ENCODE measurements around the gene CFDP1.

The CFDP1 gene

DNA sequence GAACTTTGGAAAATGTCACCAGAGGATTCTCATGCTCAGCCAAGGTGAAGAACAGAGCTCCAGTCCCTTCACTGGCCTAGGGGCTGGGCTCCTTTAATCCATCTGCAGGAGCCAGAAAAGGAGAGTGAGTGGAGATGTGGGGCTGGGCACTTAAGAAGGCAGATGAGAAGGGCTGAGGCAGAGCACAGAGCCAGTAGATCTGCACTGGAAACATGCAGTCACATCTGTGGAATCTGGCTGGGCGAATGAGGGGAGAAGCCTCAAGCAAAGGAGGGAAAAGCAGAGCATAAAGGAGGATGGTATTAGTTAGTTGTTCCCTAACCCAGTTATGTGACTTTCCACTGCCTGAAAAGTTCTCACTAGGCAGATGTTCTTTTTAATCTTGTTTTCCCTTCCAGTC, 131.5 kb downstream of the CFDP1 start:
- Histone ChIP-seq H3K79me2 (ENCODE audit: insufficient read depth, low read length) (no peaks in the 10 kb centered on the region), H3K36me3 (ENCODE audit: insufficient read depth, low read length) (peaks cover 5% of the 10 kb centered on the region; the same call in 1 of the 2 replicates), H3K4me1 (ENCODE audit: insufficient read depth, low read length, poor library complexity, severe bottlenecking) (peaks cover 25% of the 10 kb centered on the region), H3K9me2 (replicated peaks; ENCODE audit: low read depth, low read length) (no peaks in the 10 kb centered on the region), H3F3A (ENCODE audit: low read depth) (peaks cover 9% of the 10 kb centered on the region; the same call in 1 of the 2 replicates), H3K27me3 (ENCODE audit: insufficient read depth, low read length, poor library complexity, severe bottlenecking) (no peaks in the 10 kb centered on the region), H2AFZ (ENCODE audit: low read length) (no peak overlapping the region), H3K4me2 (ENCODE audit: low read depth, low read length, poor library complexity, severe bottlenecking) (no peak overlapping the region), H3K9me3 (ENCODE audit: insufficient read depth, low read depth, low read length) (no peaks in the 10 kb centered on the region), H4K20me1 (ENCODE audit: insufficient read depth, low read length, poor library complexity, severe bottlenecking) (no peaks in the 10 kb centered on the region), H3K4me3 (ENCODE audit: low read length, poor library complexity, severe bottlenecking) (no peak overlapping the region), H3K9ac (ENCODE audit: low read depth, low read length, poor library complexity, severe bottlenecking) (no peak overlapping the region)
- TF ChIP-seq, protein P1, sequence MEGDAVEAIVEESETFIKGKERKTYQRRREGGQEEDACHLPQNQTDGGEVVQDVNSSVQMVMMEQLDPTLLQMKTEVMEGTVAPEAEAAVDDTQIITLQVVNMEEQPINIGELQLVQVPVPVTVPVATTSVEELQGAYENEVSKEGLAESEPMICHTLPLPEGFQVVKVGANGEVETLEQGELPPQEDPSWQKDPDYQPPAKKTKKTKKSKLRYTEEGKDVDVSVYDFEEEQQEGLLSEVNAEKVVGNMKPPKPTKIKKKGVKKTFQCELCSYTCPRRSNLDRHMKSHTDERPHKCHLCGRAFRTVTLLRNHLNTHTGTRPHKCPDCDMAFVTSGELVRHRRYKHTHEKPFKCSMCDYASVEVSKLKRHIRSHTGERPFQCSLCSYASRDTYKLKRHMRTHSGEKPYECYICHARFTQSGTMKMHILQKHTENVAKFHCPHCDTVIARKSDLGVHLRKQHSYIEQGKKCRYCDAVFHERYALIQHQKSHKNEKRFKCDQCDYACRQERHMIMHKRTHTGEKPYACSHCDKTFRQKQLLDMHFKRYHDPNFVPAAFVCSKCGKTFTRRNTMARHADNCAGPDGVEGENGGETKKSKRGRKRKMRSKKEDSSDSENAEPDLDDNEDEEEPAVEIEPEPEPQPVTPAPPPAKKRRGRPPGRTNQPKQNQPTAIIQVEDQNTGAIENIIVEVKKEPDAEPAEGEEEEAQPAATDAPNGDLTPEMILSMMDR (conservative IDR thresholded peaks at IDR 0.05; ENCODE audit: low read length) = no peak
- TF ChIP-seq EZH2phosphoT487 (IDR thresholded peaks at IDR 0.05; ENCODE audit: borderline replicate concordance) = no peak

DNA sequence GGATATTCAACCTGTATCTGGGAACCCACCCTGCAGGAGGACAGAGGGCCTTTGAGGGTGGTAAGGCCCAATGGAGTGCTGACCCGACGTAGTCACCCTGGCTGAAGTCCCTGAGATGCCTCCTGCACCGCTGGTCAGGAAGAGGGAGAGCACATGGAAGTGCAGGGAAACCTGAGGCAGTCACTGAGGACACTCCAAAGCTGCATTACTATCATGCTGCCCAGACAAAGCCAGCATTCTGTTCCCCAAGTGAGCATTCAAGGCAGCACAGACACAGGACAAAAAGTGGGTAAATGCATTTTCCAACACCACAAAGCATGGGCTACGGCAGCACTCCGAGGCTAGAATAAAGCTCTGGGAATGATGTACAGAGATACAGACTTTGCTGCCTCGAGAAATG, 135.0 kb downstream of the CFDP1 start:
- H3K4me1 ChIP-seq (ENCODE audit: insufficient read depth, low read length, poor library complexity, severe bottlenecking) = no peaks in the 10 kb centered on the region
- peaks cover 2% of the 10 kb centered on the region; the same call in 1 of the 2 replicates for H3K36me3 ChIP-seq (ENCODE audit: insufficient read depth, low read length)
- no peaks in the 10 kb centered on the region for H3F3A ChIP-seq (ENCODE audit: low read depth)
- no peaks in the 10 kb centered on the region for H3K27me3 ChIP-seq (ENCODE audit: insufficient read depth, low read length, poor library complexity, severe bottlenecking)
- H4K20me1 ChIP-seq (ENCODE audit: insufficient read depth, low read length, poor library complexity, severe bottlenecking) = no peaks in the 10 kb centered on the region
- no peak overlapping the region for H2AFZ ChIP-seq (ENCODE audit: low read length)
- H3K79me2 ChIP-seq (ENCODE audit: insufficient read depth, low read length) = no peaks in the 10 kb centered on the region
- H3K4me2 ChIP-seq (ENCODE audit: low read depth, low read length, poor library complexity, severe bottlenecking) = no peak overlapping the region
- no peak overlapping the region for H3K9ac ChIP-seq (ENCODE audit: low read depth, low read length, poor library complexity, severe bottlenecking)
- H3K9me2 ChIP-seq (replicated peaks; ENCODE audit: low read depth, low read length) = no peaks in the 10 kb centered on the region
- no peak for TF ChIP-seq EZH2phosphoT487 (IDR thresholded peaks at IDR 0.05; ENCODE audit: borderline replicate concordance)
- TF ChIP-seq, protein P1 (conservative IDR thresholded peaks at IDR 0.05; ENCODE audit: low read length) = no peak
- H3K9me3 ChIP-seq (ENCODE audit: insufficient read depth, low read depth, low read length) = no peaks in the 10 kb centered on the region
- no peak overlapping the region for H3K4me3 ChIP-seq (ENCODE audit: low read length, poor library complexity, severe bottlenecking)

- H3F3A ChIP-seq (ENCODE audit: low read depth) = no peaks in the 10 kb centered on the region
- H2AFZ ChIP-seq (ENCODE audit: low read length) = no peak overlapping the region
- H3K4me1 ChIP-seq (ENCODE audit: insufficient read depth, low read length, poor library complexity, severe bottlenecking) = no peaks in the 10 kb centered on the region
- TF ChIP-seq, protein P1 (conservative IDR thresholded peaks at IDR 0.05; ENCODE audit: low read length) = no peak
- no peak for TF ChIP-seq EZH2phosphoT487 (IDR thresholded peaks at IDR 0.05; ENCODE audit: borderline replicate concordance)
- H3K79me2 ChIP-seq (ENCODE audit: insufficient read depth, low read length) = no peaks in the 10 kb centered on the region
- no peak overlapping the region for H3K4me3 ChIP-seq (ENCODE audit: low read length, poor library complexity, severe bottlenecking)
- H3K9me2 ChIP-seq (replicated peaks; ENCODE audit: low read depth, low read length) = no peaks in the 10 kb centered on the region
- H3K4me2 ChIP-seq (ENCODE audit: low read depth, low read length, poor library complexity, severe bottlenecking) = no peak overlapping the region
- peaks cover 7% of the 10 kb centered on the region; the same call in 1 of the 2 replicates for H3K36me3 ChIP-seq (ENCODE audit: insufficient read depth, low read length)
- no peaks in the 10 kb centered on the region for H3K9me3 ChIP-seq (ENCODE audit: insufficient read depth, low read depth, low read length)
- H3K9ac ChIP-seq (ENCODE audit: low read depth, low read length, poor library complexity, severe bottlenecking) = no peak overlapping the region
- no peaks in the 10 kb centered on the region for H4K20me1 ChIP-seq (ENCODE audit: insufficient read depth, low read length, poor library complexity, severe bottlenecking)
- H3K27me3 ChIP-seq (ENCODE audit: insufficient read depth, low read length, poor library complexity, severe bottlenecking) = no peaks in the 10 kb centered on the region
These were observed 136.7 kb downstream of the CFDP1 start for GRCh38 chr16:75296606-75297005.

Data from Loucy (cell line).